IMR-90 (cell line): Measurements from ENCODE around the gene TGFB2.

ENCODE experiments used
- BHLHE40 ChIP-seq: fragments of 150-350 bp; IDR thresholded peaks from 2 replicates; pipeline ENCODE4 v1.6.1; 2016; ENCODE audit warnings: mild to moderate bottlenecking, low read depth, low read length
- CEBPB ChIP-seq: IDR thresholded peaks from 2 replicates; pipeline ENCODE4 v1.6.1; 2012; ENCODE audit warnings: low read depth, low read length, improper control_type of control experiment
- CHD1 ChIP-seq: IDR thresholded peaks from 2 replicates; pipeline ENCODE4 v1.6.1; 2012; ENCODE audit warnings: low read depth, low read length, improper control_type of control experiment
- FOS ChIP-seq: fragments of 150-350 bp; IDR thresholded peaks from 2 replicates; pipeline ENCODE4 v1.6.1; 2016; ENCODE audit warnings: low read depth, low read length
- MAFK ChIP-seq: IDR thresholded peaks from 2 replicates; pipeline ENCODE4 v1.6.1; 2012; ENCODE audit warnings: low read depth, low read length, improper control_type of control experiment
- MAZ ChIP-seq: IDR thresholded peaks from 2 replicates; pipeline ENCODE4 v1.6.1; 2012; ENCODE audit warnings: low read depth, mild to moderate bottlenecking, low read length, improper control_type of control experiment, moderate library complexity, borderline replicate concordance
- POLR2A ChIP-seq: IDR thresholded peaks from 2 replicates; pipeline ENCODE4 v1.6.1; 2012; ENCODE audit warnings: mild to moderate bottlenecking, low read depth, low read length
- RAD21 ChIP-seq: IDR thresholded peaks from 2 replicates; pipeline ENCODE4 v1.6.1; 2012; ENCODE audit warnings: low read length, improper control_type of control experiment
- RCOR1 ChIP-seq: IDR thresholded peaks from 2 replicates; pipeline ENCODE4 v1.6.1; 2012; ENCODE audit warnings: mild to moderate bottlenecking, low read length, improper control_type of control experiment; ENCODE audit not compliant: insufficient replicate concordance
- RFX5 ChIP-seq: IDR thresholded peaks from 2 replicates; pipeline ENCODE4 v1.8.0; 2012; ENCODE audit warnings: low read depth, mild to moderate bottlenecking, low read length, moderate library complexity
- SMC3 ChIP-seq: fragments of 150-350 bp; IDR thresholded peaks from 2 replicates; pipeline ENCODE4 v1.6.1; 2016; ENCODE audit warnings: low read depth, mild to moderate bottlenecking, antibody characterized with exemption, low read length, moderate library complexity
- TF ChIP-seq, protein P1 (sequence below): conservative IDR thresholded peaks from 2 replicates; pipeline ENCODE4 v1.5.1; 2012; ENCODE audit warnings: mild to moderate bottlenecking, low read depth, low read length, improper control_type of control experiment
- TF ChIP-seq, protein P2 (sequence below): fragments of 150-350 bp; IDR thresholded peaks from 2 replicates; pipeline ENCODE4 v1.6.1; 2016; ENCODE audit warnings: low read depth, mild to moderate bottlenecking, low read length, moderate library complexity, borderline replicate concordance
- TF ChIP-seq, protein P3 (sequence below): fragments of 150-350 bp; IDR thresholded peaks from 2 replicates; pipeline ENCODE4 v1.6.1; 2017; ENCODE audit warnings: mild to moderate bottlenecking, antibody characterized with exemption, low read length, low read depth

DNA sequence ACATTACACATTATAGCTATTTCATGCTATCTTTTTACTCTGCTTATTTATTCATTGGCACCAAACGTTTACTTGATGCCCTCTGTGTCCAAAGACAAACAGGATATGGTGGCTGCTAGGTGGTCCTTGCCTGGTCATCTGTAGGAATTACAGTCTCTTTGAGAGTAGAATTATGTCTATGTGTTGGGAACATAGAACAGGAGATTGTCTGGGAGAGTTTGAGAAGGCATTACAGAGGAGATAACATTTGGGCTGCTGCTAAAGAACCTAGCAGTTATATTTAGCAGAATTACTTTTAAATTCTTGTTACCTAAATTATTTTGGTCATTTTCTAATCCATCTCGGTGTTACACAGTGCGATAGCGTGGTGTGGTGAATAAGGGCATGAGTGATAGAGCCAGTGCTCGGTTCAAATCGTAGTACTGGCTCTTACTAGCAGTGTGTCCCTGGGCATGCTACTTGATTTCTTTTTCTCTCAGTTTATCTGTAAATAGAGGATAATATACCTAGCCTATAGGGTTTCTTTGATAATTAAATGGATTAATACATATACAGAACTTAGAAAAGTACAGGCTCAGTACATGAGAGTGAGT lies 39.6 kb upstream of the TGFB2 start:
- TF ChIP-seq, protein P1, sequence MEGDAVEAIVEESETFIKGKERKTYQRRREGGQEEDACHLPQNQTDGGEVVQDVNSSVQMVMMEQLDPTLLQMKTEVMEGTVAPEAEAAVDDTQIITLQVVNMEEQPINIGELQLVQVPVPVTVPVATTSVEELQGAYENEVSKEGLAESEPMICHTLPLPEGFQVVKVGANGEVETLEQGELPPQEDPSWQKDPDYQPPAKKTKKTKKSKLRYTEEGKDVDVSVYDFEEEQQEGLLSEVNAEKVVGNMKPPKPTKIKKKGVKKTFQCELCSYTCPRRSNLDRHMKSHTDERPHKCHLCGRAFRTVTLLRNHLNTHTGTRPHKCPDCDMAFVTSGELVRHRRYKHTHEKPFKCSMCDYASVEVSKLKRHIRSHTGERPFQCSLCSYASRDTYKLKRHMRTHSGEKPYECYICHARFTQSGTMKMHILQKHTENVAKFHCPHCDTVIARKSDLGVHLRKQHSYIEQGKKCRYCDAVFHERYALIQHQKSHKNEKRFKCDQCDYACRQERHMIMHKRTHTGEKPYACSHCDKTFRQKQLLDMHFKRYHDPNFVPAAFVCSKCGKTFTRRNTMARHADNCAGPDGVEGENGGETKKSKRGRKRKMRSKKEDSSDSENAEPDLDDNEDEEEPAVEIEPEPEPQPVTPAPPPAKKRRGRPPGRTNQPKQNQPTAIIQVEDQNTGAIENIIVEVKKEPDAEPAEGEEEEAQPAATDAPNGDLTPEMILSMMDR = no peak
- TF ChIP-seq RFX5 (no peak), MAZ (no peak), POLR2A (no peak), SMC3 (no peak), RAD21 (no peak), RCOR1 (no peak), FOS (no peak), BHLHE40 (no peak), CHD1 (no peak), MAFK (no peak), CEBPB (no peak)
- TF ChIP-seq, protein P2, sequence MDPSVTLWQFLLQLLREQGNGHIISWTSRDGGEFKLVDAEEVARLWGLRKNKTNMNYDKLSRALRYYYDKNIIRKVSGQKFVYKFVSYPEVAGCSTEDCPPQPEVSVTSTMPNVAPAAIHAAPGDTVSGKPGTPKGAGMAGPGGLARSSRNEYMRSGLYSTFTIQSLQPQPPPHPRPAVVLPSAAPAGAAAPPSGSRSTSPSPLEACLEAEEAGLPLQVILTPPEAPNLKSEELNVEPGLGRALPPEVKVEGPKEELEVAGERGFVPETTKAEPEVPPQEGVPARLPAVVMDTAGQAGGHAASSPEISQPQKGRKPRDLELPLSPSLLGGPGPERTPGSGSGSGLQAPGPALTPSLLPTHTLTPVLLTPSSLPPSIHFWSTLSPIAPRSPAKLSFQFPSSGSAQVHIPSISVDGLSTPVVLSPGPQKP = no peak
- TF ChIP-seq, protein P3, sequence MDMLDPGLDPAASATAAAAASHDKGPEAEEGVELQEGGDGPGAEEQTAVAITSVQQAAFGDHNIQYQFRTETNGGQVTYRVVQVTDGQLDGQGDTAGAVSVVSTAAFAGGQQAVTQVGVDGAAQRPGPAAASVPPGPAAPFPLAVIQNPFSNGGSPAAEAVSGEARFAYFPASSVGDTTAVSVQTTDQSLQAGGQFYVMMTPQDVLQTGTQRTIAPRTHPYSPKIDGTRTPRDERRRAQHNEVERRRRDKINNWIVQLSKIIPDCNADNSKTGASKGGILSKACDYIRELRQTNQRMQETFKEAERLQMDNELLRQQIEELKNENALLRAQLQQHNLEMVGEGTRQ = no peak
